Measurements from ENCODE around the gene KLHL3. TPM values are rescaled to one million over a fixed set of nuclear protein-coding genes. Genes with fewer than 3 reads are reported as not detected.

The KLHL3 gene
- total RNA-seq, 4 donors from 2014 or later, result 22.5 to 35.7 (median 27.5) TPM

DNA sequence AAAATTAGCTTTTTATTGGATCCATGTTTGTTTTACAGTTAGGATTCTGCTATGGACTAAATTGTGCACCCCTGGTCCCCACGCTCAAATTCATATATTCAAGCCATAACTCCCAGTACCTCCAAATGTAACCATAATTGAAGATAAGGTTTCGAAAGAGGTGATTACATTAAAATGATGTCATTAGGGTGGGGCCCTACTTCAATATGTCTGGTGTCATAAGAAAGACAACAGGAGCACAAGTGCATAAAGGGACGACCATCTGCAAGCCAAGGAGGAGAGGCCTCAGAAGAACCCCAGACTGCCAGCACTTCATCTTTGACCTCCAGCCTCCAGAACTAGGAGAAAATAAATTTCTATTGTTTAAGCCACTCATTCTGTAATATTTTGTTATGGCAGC, 25.7 kb upstream of the KLHL3 start:
- Histone ChIP-seq H3K27ac (no peak overlapping the region), H3K4me1 (no peaks in the 10 kb centered on the region), H3K27me3 (no peaks in the 10 kb centered on the region), H3K36me3 (no peaks in the 10 kb centered on the region), H3K9me3 (no peaks in the 10 kb centered on the region), H3K4me3 (no peak overlapping the region)
- no peak for DNase-seq (ENCODE audit: low spot score in 2 of 2)
- TF ChIP-seq, protein P1, sequence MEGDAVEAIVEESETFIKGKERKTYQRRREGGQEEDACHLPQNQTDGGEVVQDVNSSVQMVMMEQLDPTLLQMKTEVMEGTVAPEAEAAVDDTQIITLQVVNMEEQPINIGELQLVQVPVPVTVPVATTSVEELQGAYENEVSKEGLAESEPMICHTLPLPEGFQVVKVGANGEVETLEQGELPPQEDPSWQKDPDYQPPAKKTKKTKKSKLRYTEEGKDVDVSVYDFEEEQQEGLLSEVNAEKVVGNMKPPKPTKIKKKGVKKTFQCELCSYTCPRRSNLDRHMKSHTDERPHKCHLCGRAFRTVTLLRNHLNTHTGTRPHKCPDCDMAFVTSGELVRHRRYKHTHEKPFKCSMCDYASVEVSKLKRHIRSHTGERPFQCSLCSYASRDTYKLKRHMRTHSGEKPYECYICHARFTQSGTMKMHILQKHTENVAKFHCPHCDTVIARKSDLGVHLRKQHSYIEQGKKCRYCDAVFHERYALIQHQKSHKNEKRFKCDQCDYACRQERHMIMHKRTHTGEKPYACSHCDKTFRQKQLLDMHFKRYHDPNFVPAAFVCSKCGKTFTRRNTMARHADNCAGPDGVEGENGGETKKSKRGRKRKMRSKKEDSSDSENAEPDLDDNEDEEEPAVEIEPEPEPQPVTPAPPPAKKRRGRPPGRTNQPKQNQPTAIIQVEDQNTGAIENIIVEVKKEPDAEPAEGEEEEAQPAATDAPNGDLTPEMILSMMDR (IDR thresholded peaks at IDR 0.05), result no peak
- TF ChIP-seq POLR2A (IDR thresholded peaks at IDR 0.05), result no peak
- no peak for TF ChIP-seq EP300 (IDR thresholded peaks at IDR 0.05)
- WGBS, 2 donors, result 89 to 96% methylated on average over 3 of the region's 3 CpGs

DNA sequence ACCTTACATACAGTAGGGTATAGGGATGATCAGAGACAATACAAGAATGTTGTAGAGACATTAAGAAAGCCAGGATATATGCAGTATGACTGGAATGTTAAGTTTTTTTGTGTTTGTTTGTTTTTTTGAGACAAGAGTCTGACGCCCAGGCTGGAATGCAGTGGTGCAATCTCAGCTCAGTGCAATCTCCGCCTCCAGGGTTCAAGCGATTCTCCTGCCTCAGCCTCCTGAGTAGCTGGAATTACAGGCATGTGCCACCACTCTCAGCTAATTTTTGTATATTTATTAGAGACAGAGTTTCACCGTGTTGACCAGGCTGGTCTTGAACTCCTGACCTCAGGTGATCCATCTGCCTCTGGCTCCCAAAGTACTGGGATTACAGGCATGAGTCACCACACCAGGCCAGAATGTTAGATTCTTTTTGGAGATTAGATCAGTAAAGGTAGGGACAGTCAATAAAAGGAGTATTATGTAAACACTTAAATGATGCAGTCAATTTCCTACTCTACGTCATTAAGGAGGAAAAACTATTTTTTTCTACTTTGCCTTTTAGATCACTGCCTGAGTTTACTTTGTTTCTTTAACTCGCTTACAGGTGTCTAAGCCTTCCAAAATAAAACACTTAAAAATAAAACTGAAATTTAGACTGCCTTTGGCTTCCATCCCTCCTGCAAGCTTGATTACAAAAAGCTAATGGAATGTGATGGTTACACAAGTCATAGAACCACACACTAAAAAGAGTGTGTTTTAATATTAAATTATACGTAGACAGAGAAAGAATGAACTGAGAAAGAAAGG, 25.0 kb upstream of the KLHL3 start:
- no peak overlapping the region for H3K27ac ChIP-seq
- 84 to 85% methylated on average over 7 of the region's 7 CpGs for WGBS, 2 donors
- H3K36me3 ChIP-seq, result no peaks in the 10 kb centered on the region
- no peak overlapping the region for H3K4me3 ChIP-seq
- H3K27me3 ChIP-seq, result no peaks in the 10 kb centered on the region
- H3K4me1 ChIP-seq, result no peaks in the 10 kb centered on the region
- DNase-seq (ENCODE audit: low spot score in 2 of 2), result no peak
- H3K9me3 ChIP-seq, result no peaks in the 10 kb centered on the region
- no peak for TF ChIP-seq EP300 (IDR thresholded peaks at IDR 0.05)
- TF ChIP-seq POLR2A (IDR thresholded peaks at IDR 0.05), result no peak

DNA sequence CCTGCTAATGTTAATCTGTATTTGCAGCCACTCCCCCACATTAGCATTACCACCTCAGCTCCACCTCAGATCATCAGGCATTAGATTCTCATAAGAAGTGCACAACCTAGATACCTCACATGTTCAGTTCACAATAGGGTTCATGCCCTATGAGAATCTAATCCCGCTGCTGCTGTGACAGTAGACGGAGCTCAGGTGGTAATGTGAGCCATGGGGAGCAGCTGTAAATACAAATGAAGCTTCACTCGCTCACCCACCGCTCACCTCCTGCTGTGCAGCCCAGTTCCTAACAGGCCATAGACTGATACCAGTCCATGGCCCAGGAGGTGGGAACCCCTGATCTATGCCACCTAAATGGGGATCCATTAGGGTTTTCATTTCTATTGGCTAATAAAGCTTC, 24.4 kb upstream of the KLHL3 start:
- TF ChIP-seq, protein P1 (IDR thresholded peaks at IDR 0.05), result no peak
- TF ChIP-seq POLR2A (IDR thresholded peaks at IDR 0.05) (no peak), EP300 (IDR thresholded peaks at IDR 0.05) (no peak)
- H3K4me1 ChIP-seq, result peaks cover 0 to 2% (median 0%) of the 10 kb centered on the region in 4 donors
- H3K4me3 ChIP-seq, result no peak overlapping the region
- no peaks in the 10 kb centered on the region for H3K36me3 ChIP-seq
- no peaks in the 10 kb centered on the region for H3K9me3 ChIP-seq
- no peak for DNase-seq (ENCODE audit: low spot score in 2 of 2)
- no peaks in the 10 kb centered on the region for H3K27me3 ChIP-seq
- 97 to 98% methylated on average over 4 of the region's 4 CpGs for WGBS, 2 donors
- H3K27ac ChIP-seq, result no peak overlapping the region

DNA sequence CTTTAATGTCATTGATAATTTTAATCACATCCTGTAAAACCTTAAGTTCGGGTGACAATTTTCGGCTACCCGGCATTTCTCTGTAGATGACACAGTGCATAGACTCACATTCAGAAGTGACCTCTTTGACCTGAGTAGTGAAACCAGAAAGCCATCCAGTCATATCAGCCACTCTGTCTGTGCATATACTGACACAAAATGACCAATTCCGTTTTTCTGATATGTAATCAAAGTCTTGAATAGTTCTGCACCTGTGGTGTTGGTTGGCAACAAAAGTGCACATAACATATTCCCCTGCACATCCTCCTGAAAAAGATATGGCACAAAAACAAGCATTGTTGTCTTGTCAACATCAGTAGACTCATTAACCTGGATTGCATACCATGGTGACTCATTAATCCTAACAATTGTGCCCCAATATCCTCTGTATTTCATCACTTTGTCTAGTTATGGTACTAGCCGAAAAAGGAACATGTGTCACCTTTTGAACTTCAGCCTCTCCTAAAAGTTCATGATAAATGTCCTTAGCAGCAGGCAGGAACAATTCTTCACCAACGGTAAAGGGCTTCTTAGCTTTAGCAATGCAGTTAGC, 22.9 kb upstream of the KLHL3 start:
- Histone ChIP-seq H3K4me1 (peaks cover 0 to 7% (median 0%) of the 10 kb centered on the region in 4 donors), H3K9me3 (no peaks in the 10 kb centered on the region), H3K36me3 (no peaks in the 10 kb centered on the region), H3K27ac (no peak overlapping the region), H3K4me3 (no peak overlapping the region), H3K27me3 (no peaks in the 10 kb centered on the region)
- TF ChIP-seq POLR2A (IDR thresholded peaks at IDR 0.05), result no peak
- TF ChIP-seq, protein P1 (IDR thresholded peaks at IDR 0.05), result no peak
- TF ChIP-seq EP300 (IDR thresholded peaks at IDR 0.05), result no peak
- WGBS, 2 donors, result 66 to 76% methylated on average over 6 of the region's 6 CpGs
- DNase-seq (ENCODE audit: low spot score in 2 of 2), result no peak

DNA sequence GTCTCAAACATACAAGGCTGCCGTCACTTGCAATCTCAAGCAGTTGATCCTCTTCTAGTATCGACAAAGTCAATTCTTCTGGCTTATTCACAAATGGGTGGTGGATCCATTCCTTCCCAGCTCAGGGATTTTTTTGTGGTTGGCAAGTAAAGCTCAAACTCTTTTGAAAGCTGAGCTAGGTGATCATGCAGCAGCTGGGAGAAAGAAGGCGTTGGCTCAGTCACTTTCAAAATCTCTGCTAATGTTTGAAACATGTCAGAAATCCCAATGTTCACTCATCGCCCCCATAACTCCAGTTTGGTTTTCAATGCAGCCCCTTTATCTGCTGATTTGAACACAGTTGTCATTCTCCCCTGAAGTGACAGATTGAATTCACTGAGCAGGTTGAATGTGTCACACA, 22.2 kb upstream of the KLHL3 start:
- TF ChIP-seq, protein P1 (IDR thresholded peaks at IDR 0.05), result no peak
- TF ChIP-seq EP300 (IDR thresholded peaks at IDR 0.05) (no peak), POLR2A (IDR thresholded peaks at IDR 0.05) (no peak)
- no peaks in the 10 kb centered on the region for H3K36me3 ChIP-seq
- WGBS, 2 donors, result 90 to 96% methylated on average over 4 of the region's 4 CpGs
- peaks cover 0 to 7% (median 0%) of the 10 kb centered on the region in 4 donors for H3K4me1 ChIP-seq
- no peak overlapping the region for H3K27ac ChIP-seq
- H3K27me3 ChIP-seq, result no peaks in the 10 kb centered on the region
- no peak overlapping the region for H3K4me3 ChIP-seq
- DNase-seq (ENCODE audit: low spot score in 2 of 2), result no peak
- no peaks in the 10 kb centered on the region for H3K9me3 ChIP-seq
